GM19452 (cell line): ENCODE results near the gene MDM2.
A peak's percentile ranks its signal among the peaks of the same experiment; 100 is the strongest.
"Not testable (repeated sequence)": the region's sequence is repeated elsewhere in the genome, so short reads cannot be mapped to it uniquely, and the experiment has no call there.

ENCODE experiments used
- ATAC-seq: cut with Tn5 transposase; IDR thresholded peaks from one replicate; pipeline ENCODE4 v1.9.1; 2021; ENCODE audit not compliant: unreplicated experiment

The MDM2 gene

GRCh38 chr12:68785823-68786222 lies 22.2 kb upstream of the MDM2 start:
- no peak for ATAC-seq

- no peak for ATAC-seq
Measured at GRCh38 chr12:68786929-68787328, 21.0 kb upstream of the MDM2 start.

- no peak for ATAC-seq
Measured at GRCh38 chr12:68788554-68789143, 19.3 kb upstream of the MDM2 start.

- no peak for ATAC-seq
Measured at GRCh38 chr12:68789144-68789878, 18.7 kb upstream of the MDM2 start.

- ATAC-seq = no peak
Measured at GRCh38 chr12:68790081-68790951, 17.7 kb upstream of the MDM2 start.

GRCh38 chr12:68790952-68791234 lies 17.1 kb upstream of the MDM2 start:
- no peak for ATAC-seq

- no peak for ATAC-seq
Measured at GRCh38 chr12:68791897-68792481, 16.0 kb upstream of the MDM2 start.

- peak; percentile 80 for ATAC-seq
Measured at GRCh38 chr12:68792952-68793351, 15.0 kb upstream of the MDM2 start.

GRCh38 chr12:68793436-68793835 lies 14.5 kb upstream of the MDM2 start:
- no peak for ATAC-seq

- no peak for ATAC-seq
Measured at GRCh38 chr12:68793975-68794652, 13.9 kb upstream of the MDM2 start.

- ATAC-seq = no peak
Measured at GRCh38 chr12:68794653-68795251, 13.2 kb upstream of the MDM2 start.

- no peak for ATAC-seq
Measured at GRCh38 chr12:68796399-68796798, 11.6 kb upstream of the MDM2 start.

GRCh38 chr12:68798882-68799234 lies 9.1 kb upstream of the MDM2 start:
- ATAC-seq = no peak

GRCh38 chr12:68800294-68800693 lies 7.7 kb upstream of the MDM2 start:
- ATAC-seq = no peak

- not testable (repeated sequence) for ATAC-seq
Measured at GRCh38 chr12:68801124-68801523, 6.9 kb upstream of the MDM2 start.

GRCh38 chr12:68802372-68802745 lies 5.6 kb upstream of the MDM2 start:
- ATAC-seq = not testable (repeated sequence)

GRCh38 chr12:68802911-68803651 lies 4.9 kb upstream of the MDM2 start:
- ATAC-seq = not testable (repeated sequence)

- no peak for ATAC-seq
Measured at GRCh38 chr12:68803948-68804656, 3.9 kb upstream of the MDM2 start.
